Endothelial cell of umbilical vein (primary cell): ENCODE measurements around the gene SLC52A1.

ENCODE experiments used
- POLR2AphosphoS5 ChIP-seq: IDR thresholded peaks from 2 replicates; pipeline ENCODE4 v1.6.1; 2012; ENCODE audit warnings: low read depth, mild to moderate bottlenecking, control low read depth, low read length, moderate library complexity; ENCODE audit not compliant: insufficient read depth
- TF ChIP-seq, protein P1 (sequence below), 2 donors: IDR thresholded peaks; 1 replicate in 1 of 2; 2 replicates in 1 of 2; pipeline ENCODE4 v1.5.1; 2011; ENCODE audit warnings: low read length in 2 of 2, mild to moderate bottlenecking in 2 of 2, moderate library complexity in 2 of 2, control low read depth in 1 of 2, inconsistent platforms in 1 of 2, low read depth in 1 of 2; ENCODE audit not compliant: insufficient read depth in 1 of 2; ENCODE audit errors: extremely low read depth in 1 of 2

DNA sequence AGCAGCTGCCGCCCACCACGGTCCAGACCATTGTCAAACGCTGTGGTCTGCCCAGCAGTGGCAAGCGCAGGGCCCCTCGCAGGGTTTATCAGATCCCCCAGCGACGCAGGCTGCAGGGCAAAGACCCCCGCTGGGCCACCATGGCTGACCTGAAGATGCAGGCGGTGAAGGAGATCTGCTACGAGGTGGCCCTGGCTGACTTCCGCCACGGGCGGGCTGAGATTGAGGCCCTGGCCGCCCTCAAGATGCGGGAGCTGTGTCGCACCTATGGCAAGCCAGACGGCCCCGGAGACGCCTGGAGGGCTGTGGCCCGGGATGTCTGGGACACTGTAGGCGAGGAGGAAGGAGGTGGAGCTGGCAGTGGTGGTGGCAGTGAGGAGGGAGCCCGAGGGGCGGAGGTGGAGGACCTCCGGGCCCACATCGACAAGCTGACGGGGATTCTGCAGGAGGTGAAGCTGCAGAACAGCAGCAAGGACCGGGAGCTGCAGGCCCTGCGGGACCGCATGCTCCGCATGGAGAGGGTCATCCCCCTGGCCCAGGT, 13.0 kb downstream of the SLC52A1 start:
- TF ChIP-seq, protein P1, sequence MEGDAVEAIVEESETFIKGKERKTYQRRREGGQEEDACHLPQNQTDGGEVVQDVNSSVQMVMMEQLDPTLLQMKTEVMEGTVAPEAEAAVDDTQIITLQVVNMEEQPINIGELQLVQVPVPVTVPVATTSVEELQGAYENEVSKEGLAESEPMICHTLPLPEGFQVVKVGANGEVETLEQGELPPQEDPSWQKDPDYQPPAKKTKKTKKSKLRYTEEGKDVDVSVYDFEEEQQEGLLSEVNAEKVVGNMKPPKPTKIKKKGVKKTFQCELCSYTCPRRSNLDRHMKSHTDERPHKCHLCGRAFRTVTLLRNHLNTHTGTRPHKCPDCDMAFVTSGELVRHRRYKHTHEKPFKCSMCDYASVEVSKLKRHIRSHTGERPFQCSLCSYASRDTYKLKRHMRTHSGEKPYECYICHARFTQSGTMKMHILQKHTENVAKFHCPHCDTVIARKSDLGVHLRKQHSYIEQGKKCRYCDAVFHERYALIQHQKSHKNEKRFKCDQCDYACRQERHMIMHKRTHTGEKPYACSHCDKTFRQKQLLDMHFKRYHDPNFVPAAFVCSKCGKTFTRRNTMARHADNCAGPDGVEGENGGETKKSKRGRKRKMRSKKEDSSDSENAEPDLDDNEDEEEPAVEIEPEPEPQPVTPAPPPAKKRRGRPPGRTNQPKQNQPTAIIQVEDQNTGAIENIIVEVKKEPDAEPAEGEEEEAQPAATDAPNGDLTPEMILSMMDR (IDR thresholded peaks at IDR 0.05; ENCODE audit: extremely low read depth in 1 of 2, insufficient read depth in 1 of 2, low read depth in 1 of 2, low read length in 2 of 2): no peak
- TF ChIP-seq POLR2AphosphoS5: no peak
